Choroid plexus epithelial cell (primary cell): ENCODE results near the gene HLA-B.

ENCODE experiments used
- DNase-seq: peaks from one replicate; pipeline ENCODE4 v3.0.0-alpha.2; 2010; ENCODE audit warnings: low read depth
- H3K4me3 ChIP-seq: 2 replicates; pipeline ENCODE4 v1.5.1; 2011; ENCODE audit warnings: low read depth, mild to moderate bottlenecking, control low read depth, low read length, moderate library complexity
- TF ChIP-seq, protein P1 (sequence below): conservative IDR thresholded peaks from 2 replicates; pipeline ENCODE4 v1.5.1; 2011; ENCODE audit warnings: low read depth, mild to moderate bottlenecking, control low read depth, inconsistent platforms, low read length, moderate library complexity

Gene HLA-B

DNA sequence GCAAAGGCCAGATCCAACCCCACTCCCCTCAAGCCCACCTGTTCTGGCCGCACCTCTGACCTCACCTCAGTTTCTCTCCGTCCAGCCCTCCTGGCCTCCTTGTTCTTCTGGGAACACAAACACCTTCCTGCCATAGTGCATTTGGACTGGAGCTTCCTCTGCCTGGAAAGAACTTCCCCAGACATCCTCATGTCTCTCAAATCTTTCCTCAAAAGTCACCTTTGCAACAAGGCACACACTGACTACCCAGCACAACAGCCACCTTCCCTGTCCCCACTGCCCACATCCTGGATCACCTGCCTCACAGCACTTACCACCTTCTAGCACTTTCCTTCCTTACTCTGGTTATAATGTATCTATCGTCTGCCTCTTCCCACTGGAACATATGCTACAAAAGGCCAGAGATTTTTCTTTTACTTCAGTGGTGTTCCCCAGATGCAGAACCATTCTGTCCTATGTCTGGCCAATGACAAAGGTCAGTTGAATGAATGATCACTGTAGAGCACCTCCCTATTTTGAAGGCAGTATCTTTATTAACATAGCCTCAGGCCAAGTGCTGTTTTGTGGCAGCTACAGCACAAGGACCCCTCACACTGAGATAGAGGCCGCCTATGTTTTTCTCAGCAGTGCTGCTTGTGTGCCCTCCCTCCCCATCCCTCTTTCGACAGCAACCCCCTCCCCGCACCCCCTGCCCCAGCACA lies 4.1 kb downstream of the HLA-B start:
- no peak overlapping the region for H3K4me3 ChIP-seq
- TF ChIP-seq, protein P1, sequence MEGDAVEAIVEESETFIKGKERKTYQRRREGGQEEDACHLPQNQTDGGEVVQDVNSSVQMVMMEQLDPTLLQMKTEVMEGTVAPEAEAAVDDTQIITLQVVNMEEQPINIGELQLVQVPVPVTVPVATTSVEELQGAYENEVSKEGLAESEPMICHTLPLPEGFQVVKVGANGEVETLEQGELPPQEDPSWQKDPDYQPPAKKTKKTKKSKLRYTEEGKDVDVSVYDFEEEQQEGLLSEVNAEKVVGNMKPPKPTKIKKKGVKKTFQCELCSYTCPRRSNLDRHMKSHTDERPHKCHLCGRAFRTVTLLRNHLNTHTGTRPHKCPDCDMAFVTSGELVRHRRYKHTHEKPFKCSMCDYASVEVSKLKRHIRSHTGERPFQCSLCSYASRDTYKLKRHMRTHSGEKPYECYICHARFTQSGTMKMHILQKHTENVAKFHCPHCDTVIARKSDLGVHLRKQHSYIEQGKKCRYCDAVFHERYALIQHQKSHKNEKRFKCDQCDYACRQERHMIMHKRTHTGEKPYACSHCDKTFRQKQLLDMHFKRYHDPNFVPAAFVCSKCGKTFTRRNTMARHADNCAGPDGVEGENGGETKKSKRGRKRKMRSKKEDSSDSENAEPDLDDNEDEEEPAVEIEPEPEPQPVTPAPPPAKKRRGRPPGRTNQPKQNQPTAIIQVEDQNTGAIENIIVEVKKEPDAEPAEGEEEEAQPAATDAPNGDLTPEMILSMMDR, result no peak
- DNase-seq, result no peak

DNA sequence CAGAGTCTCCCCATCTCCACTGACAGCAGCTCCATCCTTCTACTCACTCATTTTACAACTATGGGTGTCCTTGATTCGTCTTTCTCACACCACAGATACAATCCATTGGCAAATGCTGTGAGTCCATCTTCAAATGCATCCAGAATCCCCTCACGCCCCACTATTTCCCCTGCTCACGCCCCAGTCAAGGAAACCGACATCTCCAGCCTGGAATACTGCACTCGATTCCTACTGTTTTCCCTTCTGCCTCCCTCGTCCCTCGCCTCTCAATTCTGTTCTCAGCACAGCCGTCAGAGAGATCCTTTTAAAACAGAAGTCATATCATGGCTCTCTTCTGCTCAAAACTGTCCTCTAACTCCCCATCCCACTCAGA lies 4.7 kb downstream of the HLA-B start:
- TF ChIP-seq, protein P1, result no peak
- H3K4me3 ChIP-seq, result no peak overlapping the region
- DNase-seq, result no peak

DNA sequence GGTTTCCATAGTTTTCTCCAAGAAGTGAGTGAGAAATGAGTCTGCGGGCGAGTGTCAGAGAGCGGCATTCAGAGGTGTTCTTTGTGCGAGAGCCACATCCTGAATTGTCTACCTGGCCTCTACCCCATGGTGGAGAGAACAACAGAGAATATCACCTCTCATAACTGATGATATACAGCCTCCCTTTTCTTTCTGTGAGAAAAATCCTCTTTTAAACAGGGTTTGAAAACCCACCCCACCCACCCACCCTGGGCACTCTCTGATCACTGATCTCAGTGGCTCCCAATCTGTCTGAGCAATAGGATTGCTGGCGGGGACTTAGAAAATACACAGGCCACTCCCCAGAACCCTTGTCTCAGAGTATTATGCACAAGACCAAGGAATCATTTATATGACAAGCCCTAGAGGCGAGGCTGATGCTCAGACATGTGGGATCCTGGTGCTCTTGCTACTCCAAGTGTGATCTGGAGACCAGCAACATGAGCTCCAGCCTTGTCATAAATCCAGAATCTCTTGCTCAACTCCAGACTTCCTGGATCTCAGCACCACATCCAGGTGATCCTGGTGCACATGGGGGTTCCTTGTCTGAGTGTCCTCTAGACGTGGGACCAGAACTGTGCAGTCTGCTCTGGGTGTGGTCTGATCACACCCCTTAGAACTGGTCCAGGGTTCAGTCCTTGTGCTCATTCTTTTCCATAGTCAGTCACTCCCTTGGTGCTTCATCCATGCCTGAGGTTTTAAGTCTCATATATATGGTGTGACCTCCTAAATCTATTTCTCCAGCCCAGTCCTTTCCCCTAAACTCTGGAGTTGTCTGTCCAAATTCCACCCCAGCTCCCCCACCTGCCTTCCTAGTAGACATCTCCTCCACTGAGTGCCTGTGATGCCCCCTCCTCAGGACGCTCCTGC lies 5.3 kb downstream of the HLA-B start:
- DNase-seq, result no peak
- TF ChIP-seq, protein P1, result no peak
- no peak overlapping the region for H3K4me3 ChIP-seq

DNA sequence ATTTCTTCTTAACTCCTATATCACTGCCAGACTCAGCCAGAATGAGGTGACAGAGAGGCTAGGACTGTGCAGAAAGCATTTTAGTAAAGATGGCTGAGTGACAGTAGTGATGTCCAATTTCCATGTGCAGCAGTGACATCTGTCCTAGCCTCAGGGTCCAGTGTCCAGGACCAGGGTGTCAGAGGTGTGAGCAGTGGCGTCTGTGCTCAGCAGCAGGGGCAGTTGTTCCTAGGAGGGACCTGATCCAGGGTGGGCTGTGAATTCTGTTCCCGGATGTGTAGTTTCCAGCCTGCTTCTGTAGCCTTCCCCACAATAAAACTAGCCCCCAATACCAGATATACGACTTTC lies 6.0 kb downstream of the HLA-B start:
- DNase-seq, result no peak
- TF ChIP-seq, protein P1, result no peak
- no peak overlapping the region for H3K4me3 ChIP-seq

DNA sequence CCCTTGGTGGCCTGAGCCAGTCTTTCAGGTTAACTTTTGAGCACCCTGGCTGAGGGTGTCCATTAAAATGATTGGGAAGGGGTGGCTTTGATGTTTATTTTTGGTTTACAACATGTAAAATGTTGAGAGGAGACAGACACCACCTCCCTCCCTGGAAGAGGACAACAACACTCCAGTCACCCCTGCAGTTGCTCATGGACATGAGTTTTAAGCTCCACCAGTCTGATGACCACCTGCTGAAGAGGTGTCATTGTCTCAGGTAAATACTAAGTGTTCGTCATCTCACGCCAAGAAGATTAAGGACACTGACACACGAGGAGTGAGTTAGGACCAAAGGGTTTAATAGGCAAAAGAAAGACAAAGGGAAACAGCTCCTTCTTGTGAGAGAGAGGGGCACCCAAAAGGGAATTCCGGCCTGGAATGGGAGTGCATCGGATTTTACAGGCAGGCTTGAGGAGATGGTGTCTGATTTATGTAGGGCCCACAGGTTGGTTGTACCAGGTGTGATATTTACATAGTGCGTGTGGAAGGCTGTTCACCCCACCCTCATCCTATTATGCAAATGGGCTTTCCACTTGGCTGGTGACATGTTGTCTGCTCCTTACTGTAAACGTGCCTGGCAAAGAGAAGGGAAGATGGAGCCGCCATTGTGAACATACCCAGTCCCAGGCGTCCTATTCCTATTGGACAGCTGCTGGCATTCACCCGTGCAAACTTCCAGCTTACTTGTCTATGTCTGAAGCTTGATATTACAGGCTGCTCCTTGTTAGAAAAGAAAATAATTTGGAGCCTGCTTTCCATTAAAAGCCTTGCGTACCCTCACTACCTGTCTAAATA lies 6.6 kb downstream of the HLA-B start:
- TF ChIP-seq, protein P1, result no peak
- H3K4me3 ChIP-seq, result no peak overlapping the region
- no peak for DNase-seq

DNA sequence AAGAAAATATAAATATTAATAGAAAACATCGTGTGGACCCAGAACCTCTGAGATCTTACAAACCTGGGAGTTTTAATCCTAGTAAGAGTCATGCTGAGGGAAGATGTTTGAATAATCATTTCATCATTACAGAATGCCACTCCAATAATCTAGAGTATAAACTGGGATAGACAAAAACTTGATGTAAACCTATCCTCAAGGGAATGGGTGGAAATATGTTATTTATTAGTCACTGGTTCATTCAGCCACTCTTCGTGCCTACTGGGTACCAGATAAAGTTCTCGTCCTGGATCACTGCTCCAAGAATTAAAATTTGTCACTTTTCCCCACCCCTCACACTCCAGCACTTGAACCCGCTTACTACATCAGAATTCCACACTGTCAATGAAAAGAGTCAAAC lies 7.7 kb downstream of the HLA-B start:
- TF ChIP-seq, protein P1, result no peak

More for the DNA sequence above, 7.7 kb downstream of the HLA-B start:
- no peak overlapping the region for H3K4me3 ChIP-seq
- DNase-seq, result no peak
